ENCODE results near the gene AGK.

The AGK gene

GRCh38 chr7:141600168-141601006, 49.2 kb downstream of the AGK start:
- TF ChIP-seq, protein P1, sequence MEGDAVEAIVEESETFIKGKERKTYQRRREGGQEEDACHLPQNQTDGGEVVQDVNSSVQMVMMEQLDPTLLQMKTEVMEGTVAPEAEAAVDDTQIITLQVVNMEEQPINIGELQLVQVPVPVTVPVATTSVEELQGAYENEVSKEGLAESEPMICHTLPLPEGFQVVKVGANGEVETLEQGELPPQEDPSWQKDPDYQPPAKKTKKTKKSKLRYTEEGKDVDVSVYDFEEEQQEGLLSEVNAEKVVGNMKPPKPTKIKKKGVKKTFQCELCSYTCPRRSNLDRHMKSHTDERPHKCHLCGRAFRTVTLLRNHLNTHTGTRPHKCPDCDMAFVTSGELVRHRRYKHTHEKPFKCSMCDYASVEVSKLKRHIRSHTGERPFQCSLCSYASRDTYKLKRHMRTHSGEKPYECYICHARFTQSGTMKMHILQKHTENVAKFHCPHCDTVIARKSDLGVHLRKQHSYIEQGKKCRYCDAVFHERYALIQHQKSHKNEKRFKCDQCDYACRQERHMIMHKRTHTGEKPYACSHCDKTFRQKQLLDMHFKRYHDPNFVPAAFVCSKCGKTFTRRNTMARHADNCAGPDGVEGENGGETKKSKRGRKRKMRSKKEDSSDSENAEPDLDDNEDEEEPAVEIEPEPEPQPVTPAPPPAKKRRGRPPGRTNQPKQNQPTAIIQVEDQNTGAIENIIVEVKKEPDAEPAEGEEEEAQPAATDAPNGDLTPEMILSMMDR (IDR thresholded peaks at IDR 0.05; ENCODE audit: low read depth, low read length): no peak
- no peak overlapping the region for H3K4me3 ChIP-seq (ENCODE audit: low read depth, low read length)

DNA sequence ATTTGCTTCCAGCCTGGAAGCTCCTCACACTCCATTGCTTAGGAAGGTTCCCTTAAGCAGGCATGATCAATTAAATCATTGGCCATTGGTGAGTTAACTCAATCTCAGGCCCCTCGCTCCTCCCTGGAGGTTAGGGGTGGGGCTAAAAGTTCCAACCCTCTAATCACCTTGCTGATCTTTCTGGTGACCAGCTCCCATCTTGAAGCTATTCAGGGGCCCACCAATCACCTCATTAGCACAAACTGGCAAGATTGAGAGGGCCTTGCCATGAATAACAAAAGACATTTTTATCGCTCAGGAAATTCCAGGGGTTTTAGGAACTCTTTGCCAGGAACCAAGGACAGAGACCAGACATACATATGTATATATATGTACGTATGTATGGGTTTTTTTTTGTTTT, 58.4 kb downstream of the AGK start:
- H3K4me3 ChIP-seq (ENCODE audit: low read depth, low read length): no peak overlapping the region
- TF ChIP-seq, protein P1 (IDR thresholded peaks at IDR 0.05; ENCODE audit: low read depth, low read length): no peak

GRCh38 chr7:141610671-141611070, 59.5 kb downstream of the AGK start:
- no peak overlapping the region for H3K4me3 ChIP-seq (ENCODE audit: low read depth, low read length)
- TF ChIP-seq, protein P1 (IDR thresholded peaks at IDR 0.05; ENCODE audit: low read depth, low read length): no peak

DNA sequence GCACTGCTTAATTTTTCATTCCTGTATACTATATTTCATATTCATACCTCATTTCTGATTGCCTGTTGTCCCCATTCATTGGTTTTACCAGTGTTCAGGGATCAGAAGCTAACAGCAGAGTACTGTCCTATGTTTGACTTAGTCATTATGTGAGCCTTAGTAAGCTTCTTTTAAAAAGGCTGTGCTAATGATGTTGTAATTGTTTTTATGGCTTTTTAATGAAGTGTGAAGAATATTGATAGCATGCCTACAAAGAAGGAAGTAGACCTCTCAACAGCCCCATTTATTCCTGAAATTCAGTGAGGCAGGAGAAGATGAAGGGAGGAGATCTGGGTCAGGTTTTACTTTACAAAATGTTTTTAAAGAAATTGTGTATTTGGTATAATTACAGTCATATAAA, 61.7 kb downstream of the AGK start:
- TF ChIP-seq, protein P1 (IDR thresholded peaks at IDR 0.05; ENCODE audit: low read depth, low read length): no peak
- no peak overlapping the region for H3K4me3 ChIP-seq (ENCODE audit: low read depth, low read length)

- TF ChIP-seq, protein P1 (IDR thresholded peaks at IDR 0.05; ENCODE audit: low read depth, low read length): no peak
- H3K4me3 ChIP-seq (ENCODE audit: low read depth, low read length): no peak overlapping the region
Observed at GRCh38 chr7:141617280-141617679, 66.1 kb downstream of the AGK start.

DNA sequence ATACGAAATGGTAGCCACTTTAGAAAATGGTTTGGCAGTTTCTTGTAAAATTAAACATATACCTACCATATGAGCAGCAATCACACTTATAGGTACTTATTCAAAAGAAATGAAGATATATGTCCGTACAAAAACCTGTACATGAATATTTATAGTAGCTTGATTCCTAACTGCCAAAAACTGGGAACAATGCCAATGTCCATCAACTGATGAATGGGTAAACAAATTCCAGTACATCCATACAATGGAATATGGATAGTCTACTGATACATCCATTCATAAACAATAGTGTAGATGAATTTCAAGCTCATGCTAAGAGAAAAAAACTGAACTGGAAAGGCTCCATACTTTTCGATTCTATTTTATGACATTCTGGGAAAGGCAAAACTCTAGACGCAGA, 68.5 kb downstream of the AGK start:
- TF ChIP-seq, protein P1 (IDR thresholded peaks at IDR 0.05; ENCODE audit: low read depth, low read length): no peak

GRCh38 chr7:141624763-141625162, 73.6 kb downstream of the AGK start:
- TF ChIP-seq, protein P1 (IDR thresholded peaks at IDR 0.05; ENCODE audit: low read depth, low read length): no peak
- no peak overlapping the region for H3K4me3 ChIP-seq (ENCODE audit: low read depth, low read length)

More for the DNA sequence above, 68.5 kb downstream of the AGK start:
- no peak overlapping the region for H3K4me3 ChIP-seq (ENCODE audit: low read depth, low read length)
